Neural cell (in vitro differentiated cells): Measurements from ENCODE around the gene C3AR1. TPM values are rescaled to one million over a fixed set of nuclear protein-coding genes. Genes with fewer than 3 reads are reported as not detected.

Experiments
- H2AFZ ChIP-seq: fragments of 200-600, 300-800 bp; sonication (generic), shearing (Covaris generic); 2 replicates; pipeline ENCODE4 v1.6.0; 2014; ENCODE audit warnings: low read depth, mild to moderate bottlenecking, antibody characterized with exemption, low read length, moderate library complexity
- H3F3A ChIP-seq: fragments of 200-600 bp; shearing (Covaris generic); 2 replicates; pipeline ENCODE4 v1.6.1; 2016; ENCODE audit warnings: mild to moderate bottlenecking, moderate library complexity, mixed read lengths, antibody characterized with exemption, low read length; ENCODE audit not compliant: insufficient read depth, poor library complexity, severe bottlenecking
- H3K27ac ChIP-seq: fragments of 200-600, 300-800 bp; sonication (generic), shearing (Covaris generic); 2 replicates; pipeline ENCODE4 v1.5.1; 2014; ENCODE audit warnings: mild to moderate bottlenecking, low read length, moderate library complexity
- H3K27me3 ChIP-seq: fragments of 300-800, 200-600 bp; sonication (generic), shearing (Covaris generic); 2 replicates; pipeline ENCODE4 v1.6.0; 2014; ENCODE audit warnings: mild to moderate bottlenecking, low read depth, low read length, moderate library complexity; ENCODE audit not compliant: insufficient read depth
- H3K36me3 ChIP-seq: fragments of 300-800, 200-600 bp; sonication (generic), shearing (Covaris generic); 2 replicates; pipeline ENCODE4 v1.5.1; 2014; ENCODE audit warnings: mild to moderate bottlenecking, antibody characterized with exemption, low read length, moderate library complexity; ENCODE audit not compliant: insufficient read depth
- H3K4me2 ChIP-seq: fragments of 300-800, 200-600 bp; sonication (generic), shearing (Covaris generic); 2 replicates; pipeline ENCODE4 v1.6.0; 2014; ENCODE audit warnings: mild to moderate bottlenecking, low read length
- H3K4me3 ChIP-seq: fragments of 300-800, 200-600 bp; sonication (generic), shearing (Covaris generic); 2 replicates; pipeline ENCODE4 v1.5.1; 2014; ENCODE audit warnings: mild to moderate bottlenecking, low read length, moderate library complexity
- H3K79me2 ChIP-seq: fragments of 200-600 bp; shearing (Covaris generic); replicated peaks from 2 replicates; pipeline ENCODE4 v1.6.0; 2014; ENCODE audit warnings: mild to moderate bottlenecking, low read length, moderate library complexity; ENCODE audit not compliant: insufficient read depth
- H3K9ac ChIP-seq: fragments of 300-800, 200-600 bp; sonication (generic), shearing (Covaris generic); 2 replicates; pipeline ENCODE4 v1.6.1; 2016; ENCODE audit warnings: mild to moderate bottlenecking, low read length, mixed read lengths
- H3K9me2 ChIP-seq: fragments of 200-600 bp; shearing (Covaris generic); 2 replicates; pipeline ENCODE4 v1.6.1; 2016; ENCODE audit warnings: mild to moderate bottlenecking, low read length, mixed read lengths; ENCODE audit not compliant: insufficient read depth
- H3K9me3 ChIP-seq: fragments of 200-600, 300-800 bp; sonication (generic), shearing (Covaris generic); 2 replicates; pipeline ENCODE4 v1.6.1; 2016; ENCODE audit warnings: mild to moderate bottlenecking, mixed run types, low read length, moderate library complexity, mixed read lengths
- H4K20me1 ChIP-seq: fragments of 200-600 bp; shearing (Covaris generic); 2 replicates; pipeline ENCODE4 v1.6.1; 2016; ENCODE audit warnings: mild to moderate bottlenecking, mixed run types; ENCODE audit not compliant: insufficient read depth
- EP300 ChIP-seq: fragments of 450-650 bp; conservative IDR thresholded peaks from 2 replicates; pipeline ENCODE4 v1.6.1; 2014; ENCODE audit warnings: antibody characterized with exemption, mild to moderate bottlenecking, moderate library complexity; ENCODE audit not compliant: poor library complexity, severe bottlenecking
- EZH2 ChIP-seq: fragments of 200-600, 300-800 bp; shearing (Covaris generic), sonication (generic); IDR thresholded peaks from 2 replicates; pipeline ENCODE4 v1.6.1; 2014; ENCODE audit warnings: antibody characterized with exemption, low read length, borderline replicate concordance, mild to moderate bottlenecking; ENCODE audit not compliant: insufficient read depth, poor library complexity, severe bottlenecking
- MXI1 ChIP-seq: fragments of 450-650 bp; conservative IDR thresholded peaks from 2 replicates; pipeline ENCODE4 v1.6.1; 2014; ENCODE audit warnings: antibody characterized with exemption, mild to moderate bottlenecking; ENCODE audit not compliant: poor library complexity, severe bottlenecking
- POLR2AphosphoS5 ChIP-seq: IDR thresholded peaks from 2 replicates; pipeline ENCODE4 v1.6.1; 2012
- RAD21 ChIP-seq: fragments of 450-650 bp; conservative IDR thresholded peaks from 2 replicates; pipeline ENCODE4 v1.6.1; 2014; ENCODE audit warnings: antibody characterized with exemption, mild to moderate bottlenecking, moderate library complexity
- SMC3 ChIP-seq: fragments of 450-650 bp; conservative IDR thresholded peaks from 2 replicates; pipeline ENCODE4 v1.6.1; 2014; ENCODE audit warnings: antibody characterized with exemption, mild to moderate bottlenecking, moderate library complexity; ENCODE audit not compliant: poor library complexity
- TAF1 ChIP-seq: IDR thresholded peaks from 2 replicates; pipeline ENCODE4 v1.6.1; 2012; ENCODE audit warnings: low read depth
- polyA plus RNA-seq: library from polyadenylated mRNA; depleted of rRNA; stranded (reverse); fragments of >200 nt; gene quantifications from 2 replicates; pipeline ENCODE4 v1.2.3, GENCODE V29; 2014
- TF ChIP-seq, protein P1 (sequence below): fragments of 450-650 bp; IDR thresholded peaks from 2 replicates; pipeline ENCODE4 v1.5.1; 2014; ENCODE audit warnings: antibody characterized with exemption, mild to moderate bottlenecking, moderate library complexity; ENCODE audit not compliant: poor library complexity, severe bottlenecking
- TF ChIP-seq, protein P2 (sequence below): IDR thresholded peaks from 2 replicates; pipeline ENCODE4 v1.6.1; 2012; ENCODE audit warnings: borderline replicate concordance

C3AR1 gene
- polyA plus RNA-seq, 1 donor from 2014 or later: not detected

DNA sequence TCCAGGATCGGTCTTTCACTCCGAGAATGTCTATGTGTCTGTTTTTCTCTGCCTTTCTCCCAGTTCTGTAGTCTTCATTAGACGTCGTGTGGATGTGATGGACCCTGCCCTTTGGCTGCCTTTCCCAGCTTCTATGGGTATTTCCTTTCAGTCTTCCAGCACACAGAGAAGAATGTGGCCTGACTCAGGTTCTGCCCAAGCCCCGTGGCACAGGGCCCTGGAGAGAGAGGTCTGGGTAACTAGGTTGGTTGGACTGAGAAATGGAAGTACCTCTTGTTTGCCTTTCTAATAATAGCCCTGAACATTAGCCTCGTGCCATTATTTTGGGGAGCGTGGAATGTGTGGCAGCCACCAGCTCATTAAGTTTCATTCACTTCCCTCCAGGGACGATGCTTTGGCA lies 29.8 kb downstream of the C3AR1 start:
- peaks cover 8% of the 10 kb centered on the region for H3K79me2 ChIP-seq
- H3F3A ChIP-seq: no peaks in the 10 kb centered on the region
- no peaks in the 10 kb centered on the region for H3K9me3 ChIP-seq
- H3K9me2 ChIP-seq: no peaks in the 10 kb centered on the region
- H3K36me3 ChIP-seq: no peaks in the 10 kb centered on the region
- TF ChIP-seq RAD21: no peak
- TF ChIP-seq, protein P1, sequence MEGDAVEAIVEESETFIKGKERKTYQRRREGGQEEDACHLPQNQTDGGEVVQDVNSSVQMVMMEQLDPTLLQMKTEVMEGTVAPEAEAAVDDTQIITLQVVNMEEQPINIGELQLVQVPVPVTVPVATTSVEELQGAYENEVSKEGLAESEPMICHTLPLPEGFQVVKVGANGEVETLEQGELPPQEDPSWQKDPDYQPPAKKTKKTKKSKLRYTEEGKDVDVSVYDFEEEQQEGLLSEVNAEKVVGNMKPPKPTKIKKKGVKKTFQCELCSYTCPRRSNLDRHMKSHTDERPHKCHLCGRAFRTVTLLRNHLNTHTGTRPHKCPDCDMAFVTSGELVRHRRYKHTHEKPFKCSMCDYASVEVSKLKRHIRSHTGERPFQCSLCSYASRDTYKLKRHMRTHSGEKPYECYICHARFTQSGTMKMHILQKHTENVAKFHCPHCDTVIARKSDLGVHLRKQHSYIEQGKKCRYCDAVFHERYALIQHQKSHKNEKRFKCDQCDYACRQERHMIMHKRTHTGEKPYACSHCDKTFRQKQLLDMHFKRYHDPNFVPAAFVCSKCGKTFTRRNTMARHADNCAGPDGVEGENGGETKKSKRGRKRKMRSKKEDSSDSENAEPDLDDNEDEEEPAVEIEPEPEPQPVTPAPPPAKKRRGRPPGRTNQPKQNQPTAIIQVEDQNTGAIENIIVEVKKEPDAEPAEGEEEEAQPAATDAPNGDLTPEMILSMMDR: no peak
- TF ChIP-seq EZH2: no peak
- TF ChIP-seq, protein P2, sequence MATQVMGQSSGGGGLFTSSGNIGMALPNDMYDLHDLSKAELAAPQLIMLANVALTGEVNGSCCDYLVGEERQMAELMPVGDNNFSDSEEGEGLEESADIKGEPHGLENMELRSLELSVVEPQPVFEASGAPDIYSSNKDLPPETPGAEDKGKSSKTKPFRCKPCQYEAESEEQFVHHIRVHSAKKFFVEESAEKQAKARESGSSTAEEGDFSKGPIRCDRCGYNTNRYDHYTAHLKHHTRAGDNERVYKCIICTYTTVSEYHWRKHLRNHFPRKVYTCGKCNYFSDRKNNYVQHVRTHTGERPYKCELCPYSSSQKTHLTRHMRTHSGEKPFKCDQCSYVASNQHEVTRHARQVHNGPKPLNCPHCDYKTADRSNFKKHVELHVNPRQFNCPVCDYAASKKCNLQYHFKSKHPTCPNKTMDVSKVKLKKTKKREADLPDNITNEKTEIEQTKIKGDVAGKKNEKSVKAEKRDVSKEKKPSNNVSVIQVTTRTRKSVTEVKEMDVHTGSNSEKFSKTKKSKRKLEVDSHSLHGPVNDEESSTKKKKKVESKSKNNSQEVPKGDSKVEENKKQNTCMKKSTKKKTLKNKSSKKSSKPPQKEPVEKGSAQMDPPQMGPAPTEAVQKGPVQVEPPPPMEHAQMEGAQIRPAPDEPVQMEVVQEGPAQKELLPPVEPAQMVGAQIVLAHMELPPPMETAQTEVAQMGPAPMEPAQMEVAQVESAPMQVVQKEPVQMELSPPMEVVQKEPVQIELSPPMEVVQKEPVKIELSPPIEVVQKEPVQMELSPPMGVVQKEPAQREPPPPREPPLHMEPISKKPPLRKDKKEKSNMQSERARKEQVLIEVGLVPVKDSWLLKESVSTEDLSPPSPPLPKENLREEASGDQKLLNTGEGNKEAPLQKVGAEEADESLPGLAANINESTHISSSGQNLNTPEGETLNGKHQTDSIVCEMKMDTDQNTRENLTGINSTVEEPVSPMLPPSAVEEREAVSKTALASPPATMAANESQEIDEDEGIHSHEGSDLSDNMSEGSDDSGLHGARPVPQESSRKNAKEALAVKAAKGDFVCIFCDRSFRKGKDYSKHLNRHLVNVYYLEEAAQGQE: no peak
- no peak for TF ChIP-seq POLR2AphosphoS5
- no peak for TF ChIP-seq EP300
- no peak for TF ChIP-seq SMC3
- TF ChIP-seq MXI1: no peak
- TF ChIP-seq TAF1: no peak
- H2AFZ ChIP-seq: no peak overlapping the region
- H3K4me3 ChIP-seq: peak overlapping the region; percentile 94
- H4K20me1 ChIP-seq: no peaks in the 10 kb centered on the region
- H3K4me2 ChIP-seq: no peak overlapping the region
- H3K9ac ChIP-seq: no peak overlapping the region
- no peak overlapping the region for H3K27ac ChIP-seq
- H3K27me3 ChIP-seq: no peaks in the 10 kb centered on the region

DNA sequence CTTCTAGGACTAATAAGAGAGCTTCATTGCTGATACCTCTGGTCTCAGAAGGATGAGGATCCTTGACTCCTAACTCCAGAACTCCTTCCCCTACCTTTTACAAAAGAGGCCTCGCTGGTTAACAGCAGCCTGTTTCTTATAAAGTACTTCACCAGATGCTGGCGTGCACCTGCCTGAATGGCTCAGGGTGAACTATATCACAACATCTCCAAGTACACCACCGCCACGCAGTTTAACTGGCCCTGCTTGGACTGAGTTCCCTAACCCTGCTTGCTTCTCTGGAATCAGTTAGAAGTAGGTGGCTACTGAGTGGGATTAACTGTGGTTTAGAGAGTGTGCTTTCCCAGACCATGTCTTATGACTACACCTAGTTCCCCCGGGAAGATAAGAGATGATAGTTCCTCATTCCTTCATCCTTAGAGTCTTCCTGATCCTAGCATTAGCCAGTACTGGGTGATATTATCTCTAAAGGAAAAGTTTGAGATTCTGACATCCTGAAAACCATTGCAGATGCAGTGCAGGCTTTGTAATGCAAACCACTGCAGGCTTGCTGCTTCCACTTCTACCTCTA lies 30.6 kb downstream of the C3AR1 start:
- H3K4me2 ChIP-seq: no peak overlapping the region
- peaks cover 8% of the 10 kb centered on the region for H3K79me2 ChIP-seq
- H3K9me3 ChIP-seq: no peaks in the 10 kb centered on the region
- no peaks in the 10 kb centered on the region for H3F3A ChIP-seq
- TF ChIP-seq RAD21: no peak
- TF ChIP-seq, protein P1: no peak
- TF ChIP-seq POLR2AphosphoS5: no peak
- TF ChIP-seq SMC3: no peak
- no peak overlapping the region for H3K9ac ChIP-seq
- no peaks in the 10 kb centered on the region for H3K27me3 ChIP-seq
- no peak overlapping the region for H3K27ac ChIP-seq
- H3K36me3 ChIP-seq: no peaks in the 10 kb centered on the region
- H4K20me1 ChIP-seq: no peaks in the 10 kb centered on the region
- no peaks in the 10 kb centered on the region for H3K9me2 ChIP-seq
- no peak overlapping the region for H2AFZ ChIP-seq
- peak overlapping the region; percentile 94 for H3K4me3 ChIP-seq
